Thyroid gland (tissue), 4 donors: Measurements from ENCODE around the gene ATP2B1. TPM values are rescaled to one million over a fixed set of nuclear protein-coding genes. Genes with fewer than 3 reads are reported as not detected.
A peak's percentile ranks its signal among the peaks of the same experiment; 100 is the strongest.

Source experiments
- DNase-seq, 2 donors: peaks; one replicate each; pipeline ENCODE4 v3.0.0-alpha.2; 2019
- H3K27ac ChIP-seq, 3 donors: fragments of 200-600 bp; sonication (generic); 1 replicate in 2 of 3; 2 replicates in 1 of 3; pipeline ENCODE4 v1.5.1; 2016 to 2019; ENCODE audit warnings: mild to moderate bottlenecking in 1 of 3, moderate library complexity in 1 of 3
- H3K27me3 ChIP-seq: fragments of 200-600 bp; sonication (generic); one replicate; pipeline ENCODE4 v1.5.1; 2019
- H3K36me3 ChIP-seq, 2 donors: fragments of 200-600 bp; sonication (generic); one replicate each; pipeline ENCODE4 v1.5.1; 2016 to 2019
- H3K4me1 ChIP-seq, 2 donors: fragments of 200-600 bp; sonication (generic); one replicate each; pipeline ENCODE4 v1.5.1; 2017 to 2019
- H3K4me3 ChIP-seq, 3 donors: fragments of 200-600 bp; sonication (generic); replicated peaks in 1 of 3; 1 replicate in 2 of 3; 2 replicates in 1 of 3; pipeline ENCODE4 v1.5.1; 2016; ENCODE audit warnings: mild to moderate bottlenecking in 1 of 3
- H3K9me3 ChIP-seq: fragments of 200-600 bp; sonication (generic); one replicate; pipeline ENCODE4 v1.5.1; 2017
- CTCF ChIP-seq, 6 experiments: fragments of 200-600 bp in 3 of 6; fragments of 450-650 bp in 3 of 6; sonication (generic) in 3 of 6; IDR thresholded peaks; one replicate each; pipeline ENCODE4 v1.5.1; 2016 to 2019; ENCODE audit warnings: antibody characterized with exemption in 6 of 6, mild to moderate bottlenecking in 2 of 6, inconsistent platforms in 1 of 6, moderate library complexity in 1 of 6
- POLR2A ChIP-seq, 2 donors: fragments of 450-650 bp; IDR thresholded peaks; one replicate each; pipeline ENCODE4 v1.6.1; 2017; ENCODE audit warnings: antibody characterized with exemption in 2 of 2, mild to moderate bottlenecking in 2 of 2, moderate library complexity in 1 of 2
- WGBS, 2 donors: methylation state at CpG; one replicate each; pipeline ENCODE4 v1.1.5; 2017; 5-methylcytosine and 5-hydroxymethylcytosine counted together
- intact Hi-C: fragments of 100-400 bp; cut with DNase I; formaldehyde crosslinking; loops from one replicate; pipeline ENCODE4 v1.15.1; 2023
- total RNA-seq, 4 donors: library from RNA; depleted of rRNA; stranded (reverse); fragments of >200 nt; gene quantifications; one replicate each; pipeline ENCODE4 v1.2.3, GENCODE V29; 2016

The ATP2B1 gene
- total RNA-seq, 4 donors from 2014 or later: 34.5 to 66.0 (median 44.4) TPM

- Histone ChIP-seq H3K27ac (peak overlapping the region in 1 of 3 donors; percentile 23), H3K4me1 (peaks cover 6 to 15% of the 10 kb centered on the region in 2 donors), H3K27me3 (no peaks in the 10 kb centered on the region), H3K9me3 (no peaks in the 10 kb centered on the region), H3K36me3 (no peaks in the 10 kb centered on the region), H3K4me3 (no peak overlapping the region)
- 73 to 81% methylated on average over 1 of the region's 1 CpG for WGBS, 2 donors
- intact Hi-C loops: no loop called here
- DNase-seq: no peak
- TF ChIP-seq CTCF (IDR thresholded peaks at IDR 0.05): no peak
- TF ChIP-seq POLR2A (IDR thresholded peaks at IDR 0.05): no peak
Measured at GRCh38 chr12:89575374-89575773, 133.3 kb downstream of the ATP2B1 start.

- Histone ChIP-seq H3K27ac (peak overlapping the region; percentile 18 to 52 (median 23)), H3K27me3 (no peaks in the 10 kb centered on the region), H3K36me3 (no peaks in the 10 kb centered on the region), H3K9me3 (no peaks in the 10 kb centered on the region), H3K4me1 (peaks cover 6 to 15% of the 10 kb centered on the region in 2 donors), H3K4me3 (no peak overlapping the region)
- 15 to 19% methylated on average over 2 of the region's 2 CpGs for WGBS, 2 donors
- TF ChIP-seq CTCF (IDR thresholded peaks at IDR 0.05): no peak
- no peak for TF ChIP-seq POLR2A (IDR thresholded peaks at IDR 0.05)
- intact Hi-C loops: no loop called here
- peak; percentile 43 to 65 for DNase-seq
Measured at GRCh38 chr12:89574736-89575208, 133.9 kb downstream of the ATP2B1 start.

GRCh38 chr12:89573051-89573810, 135.4 kb downstream of the ATP2B1 start:
- DNase-seq: no peak
- Histone ChIP-seq H3K9me3 (no peaks in the 10 kb centered on the region), H3K27me3 (no peaks in the 10 kb centered on the region), H3K36me3 (no peaks in the 10 kb centered on the region), H3K27ac (no peak overlapping the region), H3K4me3 (no peak overlapping the region), H3K4me1 (peaks cover 6 to 15% of the 10 kb centered on the region in 2 donors)
- WGBS, 2 donors: 89 to 90% methylated on average over 5 of the region's 5 CpGs
- TF ChIP-seq CTCF (IDR thresholded peaks at IDR 0.05): no peak
- no peak for TF ChIP-seq POLR2A (IDR thresholded peaks at IDR 0.05)
- intact Hi-C loops: no loop called here

- intact Hi-C loops: no loop called here
- DNase-seq: no peak
- peaks cover 6 to 15% of the 10 kb centered on the region in 2 donors for H3K4me1 ChIP-seq
- WGBS, 2 donors: 89 to 98% methylated on average over 4 of the region's 4 CpGs
- no peaks in the 10 kb centered on the region for H3K36me3 ChIP-seq
- no peaks in the 10 kb centered on the region for H3K27me3 ChIP-seq
- H3K9me3 ChIP-seq: no peaks in the 10 kb centered on the region
- H3K4me3 ChIP-seq: no peak overlapping the region
- no peak overlapping the region for H3K27ac ChIP-seq
- no peak for TF ChIP-seq POLR2A (IDR thresholded peaks at IDR 0.05)
- no peak for TF ChIP-seq CTCF (IDR thresholded peaks at IDR 0.05)
Measured at GRCh38 chr12:89571491-89572195, 137.0 kb downstream of the ATP2B1 start.

- 89 to 92% methylated on average over 5 of the region's 5 CpGs for WGBS, 2 donors
- DNase-seq: no peak
- intact Hi-C loops: no loop called here
- Histone ChIP-seq H3K27ac (no peak overlapping the region), H3K4me1 (no peaks in the 10 kb centered on the region), H3K4me3 (no peak overlapping the region), H3K36me3 (no peaks in the 10 kb centered on the region), H3K9me3 (no peaks in the 10 kb centered on the region), H3K27me3 (no peaks in the 10 kb centered on the region)
- no peak for TF ChIP-seq CTCF (IDR thresholded peaks at IDR 0.05)
- no peak for TF ChIP-seq POLR2A (IDR thresholded peaks at IDR 0.05)
Measured at GRCh38 chr12:89568484-89568883, 140.2 kb downstream of the ATP2B1 start.
